Measurements from ENCODE around the gene BCHE. TPM values are rescaled to one million over a fixed set of nuclear protein-coding genes. Genes with fewer than 3 reads are reported as not detected.

Gene BCHE
- polyA plus RNA-seq, 2 of the 4 experiments (the other 2 are of a cell fraction), result 2.8 to 5.5 TPM

DNA sequence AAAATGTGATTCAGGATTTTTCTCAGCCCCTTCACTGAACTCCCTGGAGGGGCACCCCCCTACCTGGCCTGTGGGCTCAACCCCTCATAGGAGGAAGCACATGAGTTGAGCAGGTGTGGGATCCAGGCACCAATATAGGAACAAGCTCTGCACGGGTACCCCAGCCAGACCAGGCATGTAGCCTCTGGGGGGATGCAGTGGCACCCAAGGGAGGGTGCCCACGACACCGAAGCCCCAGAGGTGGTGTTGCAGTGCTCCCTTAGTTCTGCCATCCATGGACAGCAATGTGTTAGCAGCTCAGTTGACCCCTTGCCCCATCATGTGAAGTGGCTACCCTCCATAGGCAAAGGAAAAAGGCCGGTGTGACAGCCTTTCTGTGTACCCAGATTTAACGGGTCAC is 30.9 kb upstream of the BCHE start:
- no peak overlapping the region for H3K4me2 ChIP-seq
- WGBS (ENCODE audit: missing lambda C conversion rate), result 37% methylated on average over 5 of the region's 5 CpGs
- ATAC-seq (no peak), DNase-seq (ENCODE audit: low read depth in 1 of 2, low spot score in 1 of 2) (no peak), FAIRE-seq (no peak)
- H3K4me1 ChIP-seq, result no peaks in the 10 kb centered on the region
- TF ChIP-seq FOSB (CRISPR knock-in tag; IDR thresholded peaks at IDR 0.05), result no peak
- TF ChIP-seq MAZ (IDR thresholded peaks at IDR 0.05; ENCODE audit: borderline replicate concordance, low read depth, low read length), result no peak
- no peak for TF ChIP-seq POLR2AphosphoS2 (conservative IDR thresholded peaks at IDR 0.05; ENCODE audit: low read length)
- TF ChIP-seq ESRRA (IDR thresholded peaks at IDR 0.05; ENCODE audit: borderline replicate concordance, low read length), result no peak
- no peak for TF ChIP-seq POLR2A (IDR thresholded peaks at IDR 0.05; ENCODE audit: low read length)
- no peak for TF ChIP-seq MYC (IDR thresholded peaks at IDR 0.05; ENCODE audit: borderline replicate concordance, low read length)
- no peak for TF ChIP-seq CHD2 (IDR thresholded peaks at IDR 0.05; ENCODE audit: low read length, partially characterized antibody)
- TF ChIP-seq E2F6 (IDR thresholded peaks at IDR 0.05; ENCODE audit: borderline replicate concordance, low read depth), result no peak
- TF ChIP-seq CTCF (IDR thresholded peaks at IDR 0.05), result no peak
- no peak for TF ChIP-seq EP300 (IDR thresholded peaks at IDR 0.05)
- TF ChIP-seq HOXB5 (CRISPR knock-in tag; IDR thresholded peaks at IDR 0.05), result no peak
- no peak for TF ChIP-seq KDM1A (IDR thresholded peaks at IDR 0.05; ENCODE audit: low read depth)
- no peak for TF ChIP-seq RFX5 (IDR thresholded peaks at IDR 0.05)
- TF ChIP-seq GATA3 (IDR thresholded peaks at IDR 0.05; ENCODE audit: borderline replicate concordance), result no peak
- TF ChIP-seq RCOR1 (IDR thresholded peaks at IDR 0.05; ENCODE audit: low read depth, low read length), result no peak
- TF ChIP-seq ZC3H11A (IDR thresholded peaks at IDR 0.05), result no peak
- TF ChIP-seq FOXS1 (CRISPR knock-in tag; IDR thresholded peaks at IDR 0.05), result no peak
- H3K27ac ChIP-seq, result no peak overlapping the region
- no peaks in the 10 kb centered on the region for H3K9me3 ChIP-seq
- ChIA-PET POLR2A (no interaction called here), CTCF (interaction anchor here (0.9 kb wide), 1 partner anchor 10 kb away, joined by 3 read pairs; no protein-coding TSS in a partner anchor)
- no peak overlapping the region for H3K4me3 ChIP-seq

DNA sequence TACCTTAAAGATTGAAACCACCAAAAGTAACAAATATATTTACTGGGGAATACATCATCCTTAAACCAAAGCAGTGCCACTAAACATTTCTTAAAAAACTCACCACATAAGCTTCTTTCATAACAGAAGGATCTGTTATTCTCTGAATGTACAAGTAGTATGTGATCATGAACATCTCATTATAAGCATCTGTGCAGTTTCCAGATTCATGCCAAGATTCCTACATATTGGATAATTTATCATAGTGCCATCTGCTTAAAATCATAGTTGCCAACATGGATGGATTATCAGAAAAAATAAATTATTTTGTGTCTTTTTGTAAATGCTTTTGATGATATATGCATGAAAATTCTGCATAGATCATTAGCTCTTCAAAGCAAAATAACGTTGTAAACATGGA is 21.8 kb upstream of the BCHE start:
- no peak overlapping the region for H3K4me3 ChIP-seq
- POLR2A ChIA-PET, result no interaction called here
- WGBS (ENCODE audit: missing lambda C conversion rate), result 2% methylated on average over 1 of the region's 1 CpG
- DNase-seq (ENCODE audit: low read depth in 1 of 2, low spot score in 1 of 2) (no peak), FAIRE-seq (no peak), ATAC-seq (no peak)
- H3K27ac ChIP-seq, result no peak overlapping the region
- no peaks in the 10 kb centered on the region for H3K4me1 ChIP-seq
- CTCF ChIA-PET, result interaction anchor here (1.4 kb wide), 1 partner anchor 9 kb away, joined by 3 read pairs; no protein-coding TSS in a partner anchor
- no peaks in the 10 kb centered on the region for H3K9me3 ChIP-seq
- no peak overlapping the region for H3K4me2 ChIP-seq
- TF ChIP-seq HOXB13 (CRISPR knock-in tag; IDR thresholded peaks at IDR 0.05; ENCODE audit: low read depth), result no peak
- TF ChIP-seq GATA3 (IDR thresholded peaks at IDR 0.05; ENCODE audit: borderline replicate concordance), result no peak
- TF ChIP-seq RCOR1 (IDR thresholded peaks at IDR 0.05; ENCODE audit: low read depth, low read length), result no peak
- TF ChIP-seq CBX8 (IDR thresholded peaks at IDR 0.05), result no peak
- no peak for TF ChIP-seq NR3C1 (IDR thresholded peaks at IDR 0.05)
- TF ChIP-seq SREBF2 (IDR thresholded peaks at IDR 0.05), result no peak
- no peak for TF ChIP-seq MAX (IDR thresholded peaks at IDR 0.05)
- TF ChIP-seq FOSL2 (IDR thresholded peaks at IDR 0.05), result no peak
- no peak for TF ChIP-seq FOSL2 (CRISPR knock-in tag; IDR thresholded peaks at IDR 0.05)
- TF ChIP-seq PBX3 (IDR thresholded peaks at IDR 0.05), result no peak
- no peak for TF ChIP-seq EP300 (IDR thresholded peaks at IDR 0.05)
- no peak for TF ChIP-seq HEYL (CRISPR knock-in tag; IDR thresholded peaks at IDR 0.05)
- TF ChIP-seq ZSCAN20 (CRISPR knock-in tag; IDR thresholded peaks at IDR 0.05), result no peak
- TF ChIP-seq, protein P1, sequence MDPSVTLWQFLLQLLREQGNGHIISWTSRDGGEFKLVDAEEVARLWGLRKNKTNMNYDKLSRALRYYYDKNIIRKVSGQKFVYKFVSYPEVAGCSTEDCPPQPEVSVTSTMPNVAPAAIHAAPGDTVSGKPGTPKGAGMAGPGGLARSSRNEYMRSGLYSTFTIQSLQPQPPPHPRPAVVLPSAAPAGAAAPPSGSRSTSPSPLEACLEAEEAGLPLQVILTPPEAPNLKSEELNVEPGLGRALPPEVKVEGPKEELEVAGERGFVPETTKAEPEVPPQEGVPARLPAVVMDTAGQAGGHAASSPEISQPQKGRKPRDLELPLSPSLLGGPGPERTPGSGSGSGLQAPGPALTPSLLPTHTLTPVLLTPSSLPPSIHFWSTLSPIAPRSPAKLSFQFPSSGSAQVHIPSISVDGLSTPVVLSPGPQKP (IDR thresholded peaks at IDR 0.05; ENCODE audit: low read depth, low read length), result no peak
- TF ChIP-seq KDM1A (IDR thresholded peaks at IDR 0.05; ENCODE audit: low read depth), result no peak
- no peak for TF ChIP-seq HOXB5 (CRISPR knock-in tag; IDR thresholded peaks at IDR 0.05)
- TF ChIP-seq FOSB (CRISPR knock-in tag; IDR thresholded peaks at IDR 0.05), result no peak
- no peak for TF ChIP-seq HDAC2 (IDR thresholded peaks at IDR 0.05)
- no peak for TF ChIP-seq ZNF302 (CRISPR knock-in tag; IDR thresholded peaks at IDR 0.05)
- no peak for TF ChIP-seq TFCP2L1 (CRISPR knock-in tag; IDR thresholded peaks at IDR 0.05)
- no peak for TF ChIP-seq RFX5 (IDR thresholded peaks at IDR 0.05)
